Glutamatergic neuron (in vitro differentiated cells): ENCODE data around the gene ARID1B. TPM values are rescaled to one million over a fixed set of nuclear protein-coding genes. Genes with fewer than 3 reads are reported as not detected.

ENCODE experiments used
- DNase-seq: peaks from one replicate; pipeline ENCODE4 v3.0.0; 2022
- H3K27ac Mint-ChIP-seq: one replicate; pipeline ENCODE4 v1.8.0; 2020; ENCODE audit warnings: mild to moderate bottlenecking, mixed read lengths, inconsistent platforms; ENCODE audit not compliant: unreplicated experiment
- H3K27me3 Mint-ChIP-seq: one replicate; pipeline ENCODE4 v1.8.0; 2020; ENCODE audit warnings: mild to moderate bottlenecking, moderate library complexity, mixed read lengths, inconsistent platforms; ENCODE audit not compliant: unreplicated experiment
- H3K36me3 Mint-ChIP-seq: one replicate; pipeline ENCODE4 v1.8.0; 2020; ENCODE audit warnings: mild to moderate bottlenecking, mixed read lengths, inconsistent platforms; ENCODE audit not compliant: unreplicated experiment
- H3K4me1 Mint-ChIP-seq: one replicate; pipeline ENCODE4 v1.8.0; 2020; ENCODE audit warnings: mild to moderate bottlenecking, low read depth, mixed read lengths, inconsistent platforms; ENCODE audit not compliant: unreplicated experiment
- H3K4me3 Mint-ChIP-seq: one replicate; pipeline ENCODE4 v1.8.0; 2020; ENCODE audit warnings: mild to moderate bottlenecking, mixed read lengths, inconsistent platforms; ENCODE audit not compliant: unreplicated experiment
- H3K9me3 Mint-ChIP-seq: one replicate; pipeline ENCODE4 v1.8.0; 2020; ENCODE audit warnings: mild to moderate bottlenecking, moderate library complexity, mixed read lengths, inconsistent platforms; ENCODE audit not compliant: unreplicated experiment
- CTCF ChIP-seq: fragments of 200-600 bp; sonication (generic); IDR thresholded peaks from one replicate; pipeline ENCODE4 v1.5.0; 2021; ENCODE audit not compliant: partially characterized antibody, unreplicated experiment
- total RNA-seq: library from RNA; stranded (reverse); fragmentation: NEBNext Ultra II Directional; extraction: Animal tissue kit (Norgen Biotek cat#: 25700); gene quantifications from one replicate; pipeline ENCODE4 v1.2.1, GENCODE V29; 2021; ENCODE audit not compliant: unreplicated experiment

Gene ARID1B
- total RNA-seq, 1 donor from 2014 or later: 202 TPM

- H3K27ac Mint-ChIP-seq: peak overlapping the region; percentile 91
- H3K27me3 Mint-ChIP-seq: peaks cover under 1% of the 10 kb centered on the region
- peaks cover 7% of the 10 kb centered on the region for H3K9me3 Mint-ChIP-seq
- peaks cover 38% of the 10 kb centered on the region for H3K4me1 Mint-ChIP-seq
- peaks cover under 1% of the 10 kb centered on the region for H3K36me3 Mint-ChIP-seq
- no peak for TF ChIP-seq CTCF
- peak overlapping the region; percentile 53 for H3K4me3 Mint-ChIP-seq
- DNase-seq: no peak
Observed at GRCh38 chr6:157107915-157108651, 330.9 kb downstream of the ARID1B start.

- no peak for DNase-seq
- Mint-ChIP-seq H3K27me3 (peaks cover 2% of the 10 kb centered on the region), H3K27ac (peak overlapping the region; percentile 36), H3K9me3 (peaks cover 8% of the 10 kb centered on the region), H3K36me3 (peaks cover 4% of the 10 kb centered on the region), H3K4me1 (peaks cover 38% of the 10 kb centered on the region), H3K4me3 (peak overlapping the region; percentile 27)
- no peak for TF ChIP-seq CTCF
Observed at GRCh38 chr6:157108923-157109322, 331.7 kb downstream of the ARID1B start.

- no peak overlapping the region for H3K4me3 Mint-ChIP-seq
- peaks cover 14% of the 10 kb centered on the region for H3K9me3 Mint-ChIP-seq
- H3K27me3 Mint-ChIP-seq: peaks cover 2% of the 10 kb centered on the region
- peaks cover 36% of the 10 kb centered on the region for H3K4me1 Mint-ChIP-seq
- no peak for TF ChIP-seq CTCF
- peaks cover 4% of the 10 kb centered on the region for H3K36me3 Mint-ChIP-seq
- H3K27ac Mint-ChIP-seq: no peak overlapping the region
- DNase-seq: no peak
Observed at GRCh38 chr6:157110607-157111006, 333.4 kb downstream of the ARID1B start.

DNA sequence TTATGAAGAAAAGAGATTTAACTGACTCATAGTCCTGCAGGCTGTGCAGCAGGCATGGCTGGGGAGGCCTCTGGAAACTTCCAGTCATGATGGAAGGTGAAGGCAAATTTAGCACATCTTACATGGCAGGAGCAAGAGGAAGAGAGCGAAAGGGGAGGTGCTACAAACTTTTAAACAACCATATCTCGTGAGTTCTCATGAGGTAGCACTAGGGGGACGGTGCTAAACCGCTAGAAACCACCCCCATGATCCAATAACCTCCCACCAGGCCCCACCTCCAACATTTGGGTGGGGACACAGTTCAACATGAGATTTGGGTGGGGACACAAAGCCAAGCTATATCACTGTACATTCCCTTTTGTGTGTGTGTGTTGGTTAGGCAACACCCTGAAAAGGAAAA lies 336.2 kb downstream of the ARID1B start:
- H3K4me1 Mint-ChIP-seq: peaks cover 39% of the 10 kb centered on the region
- no peak for TF ChIP-seq CTCF
- H3K4me3 Mint-ChIP-seq: no peak overlapping the region
- peaks cover 7% of the 10 kb centered on the region for H3K27me3 Mint-ChIP-seq
- peaks cover 18% of the 10 kb centered on the region for H3K9me3 Mint-ChIP-seq
- peaks cover 4% of the 10 kb centered on the region for H3K36me3 Mint-ChIP-seq
- DNase-seq: no peak
- no peak overlapping the region for H3K27ac Mint-ChIP-seq

DNA sequence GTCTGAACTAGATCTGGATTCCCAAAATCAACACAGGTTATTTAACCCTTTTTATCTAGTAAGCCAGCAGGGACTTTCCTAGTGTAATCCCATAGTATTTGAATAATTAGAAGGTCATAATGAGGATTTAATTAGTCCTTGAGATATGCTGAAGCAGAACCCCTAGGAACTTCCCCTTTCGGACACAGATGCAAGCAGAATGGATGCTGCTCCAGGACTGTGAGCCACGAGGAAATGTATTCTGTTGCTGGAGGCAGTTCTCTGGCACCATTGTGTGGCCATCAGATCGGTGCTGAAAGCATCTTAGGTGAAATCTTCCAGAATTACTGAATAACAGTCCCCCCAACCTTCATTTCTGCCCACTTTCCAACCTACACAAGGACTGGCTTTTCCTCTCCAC lies 339.2 kb downstream of the ARID1B start:
- no peak for DNase-seq
- H3K27ac Mint-ChIP-seq: peak overlapping the region; percentile 84

More for the DNA sequence above, 339.2 kb downstream of the ARID1B start:
- no peak for TF ChIP-seq CTCF
- H3K27me3 Mint-ChIP-seq: peaks cover 12% of the 10 kb centered on the region
- peaks cover 39% of the 10 kb centered on the region for H3K4me1 Mint-ChIP-seq
- H3K4me3 Mint-ChIP-seq: peak overlapping the region; percentile 40
- peaks cover 18% of the 10 kb centered on the region for H3K9me3 Mint-ChIP-seq
- H3K36me3 Mint-ChIP-seq: peaks cover 4% of the 10 kb centered on the region
